K562 (cell line): ENCODE measurements around the gene SOX2. TPM values are rescaled to one million over a fixed set of nuclear protein-coding genes. Genes with fewer than 3 reads are reported as not detected.

ENCODE experiments used
- ATAC-seq: fragments of 200-7000 bp; cut with Tn5 transposase; 3 replicates; pipeline ENCODE4 v1.9.1; 2020; ENCODE audit warnings: moderate library complexity
- BruUV-seq: library from RNA; stranded (reverse); fragments of 400-500 nt; replicated peaks from 2 replicates; lab custom pipeline; 2021; lab: Mats Ljungman, UMichigan
- CTCF ChIA-PET: fragments of 300-600 bp; formaldehyde crosslinking; extraction: SDS; loops from one replicate; lab custom pipeline; 2021; ENCODE audit warnings: low intra/inter-chr PET ratio; lab: Yijun Ruan, JAX
- POLR2A ChIA-PET: fragments of 300-600, 350-650 bp; sonication (Branson Sonifier 250); formaldehyde crosslinking; extraction: SDS; loops from one replicate; lab custom pipeline; 2021; ENCODE audit warnings: antibody characterized with exemption, inconsistent platforms; lab: Yijun Ruan, JAX
- DNase-seq, 4 experiments: peaks; one replicate each; pipeline versions ENCODE4 v3.0.0 to v3.0.0-alpha.2; 2011 to 2018; ENCODE audit warnings: low spot score in 3 of 4, mixed read lengths in 3 of 4; ENCODE audit errors: extremely low read depth in 1 of 4
- FAIRE-seq: peaks from 2 replicates; lab custom pipeline; 2011; peaks lifted over from hg19 to GRCh38; lab: Jason Lieb, UNC
- H2AFZ ChIP-seq: 2 replicates; pipeline ENCODE4 v1.6.0; 2011; ENCODE audit warnings: low read depth, low read length, control low read depth, inconsistent platforms
- H3K27ac ChIP-seq: fragments of 200-600 bp; 3 replicates; pipeline ENCODE4 v1.8.0; 2011; ENCODE audit warnings: low read depth, mild to moderate bottlenecking, control low read depth, inconsistent platforms, low read length, moderate library complexity, mixed read lengths; ENCODE audit errors: extremely low read depth
- H3K27me3 ChIP-seq, 2 experiments: fragments of 300-600 bp in 1 of 2; 2 replicates in 1 of 2; 3 replicates in 1 of 2; pipeline versions ENCODE4 v1.6.0 to v1.8.0; 2011; ENCODE audit warnings: inconsistent platforms in 2 of 2, low read length in 2 of 2, mild to moderate bottlenecking in 1 of 2, mixed read lengths in 1 of 2, moderate library complexity in 1 of 2; ENCODE audit not compliant: control insufficient read depth in 2 of 2, insufficient read depth in 2 of 2
- H3K36me3 ChIP-seq: fragments of 300-600 bp; 3 replicates; pipeline ENCODE4 v1.8.0; 2011; ENCODE audit warnings: mild to moderate bottlenecking, low read length, inconsistent platforms; ENCODE audit not compliant: control insufficient read depth, insufficient read depth
- H3K4me1 ChIP-seq, 2 experiments: fragments of 200-600 bp in 1 of 2; replicated peaks in 1 of 2; 2 replicates in 1 of 2; 3 replicates in 1 of 2; pipeline versions ENCODE4 v1.5.1 to v1.8.0; 2011; ENCODE audit warnings: inconsistent platforms in 2 of 2, low read length in 2 of 2, mild to moderate bottlenecking in 1 of 2, mixed read lengths in 1 of 2, moderate library complexity in 1 of 2; ENCODE audit not compliant: control insufficient read depth in 2 of 2, insufficient read depth in 2 of 2
- H3K4me2 ChIP-seq: 2 replicates; pipeline ENCODE4 v1.6.1; 2011; ENCODE audit warnings: low read length, control low read depth, inconsistent platforms, mixed read lengths; ENCODE audit not compliant: insufficient read depth
- H3K4me3 ChIP-seq: fragments of 200-600 bp; sonication (generic), shearing (Covaris generic); 2 replicates; pipeline ENCODE4 v1.5.1; 2016; ENCODE audit warnings: control low read depth, inconsistent platforms
- H3K79me2 ChIP-seq: fragments of 200-600 bp; 3 replicates; pipeline ENCODE4 v1.8.0; 2011; ENCODE audit warnings: low read length, inconsistent platforms; ENCODE audit not compliant: control insufficient read depth, insufficient read depth
- H3K9ac ChIP-seq, 2 experiments: 2 replicates each; pipeline versions ENCODE4 v1.6.0 to v1.6.1; 2011; ENCODE audit warnings: low read depth in 2 of 2, low read length in 2 of 2, control low read depth in 1 of 2, inconsistent platforms in 1 of 2, mild to moderate bottlenecking in 1 of 2, mixed read lengths in 1 of 2; ENCODE audit not compliant: insufficient read depth in 1 of 2
- H3K9me1 ChIP-seq: one replicate; pipeline ENCODE4 v1.6.0; 2011; ENCODE audit warnings: inconsistent platforms, mild to moderate bottlenecking, low read length, moderate library complexity; ENCODE audit not compliant: control insufficient read depth, insufficient read depth
- H3K9me3 ChIP-seq: replicated peaks from 2 replicates; pipeline ENCODE4 v1.5.1; 2011; ENCODE audit warnings: low read depth, low read length, inconsistent platforms; ENCODE audit not compliant: control insufficient read depth, insufficient read depth
- H4K20me1 ChIP-seq: replicated peaks from 2 replicates; pipeline ENCODE4 v1.6.1; 2011; ENCODE audit warnings: low read length, inconsistent platforms, mixed read lengths; ENCODE audit not compliant: control insufficient read depth, insufficient read depth
- HCFC1 ChIP-seq: IDR thresholded peaks from 2 replicates; pipeline ENCODE4 v1.6.1; 2012; ENCODE audit warnings: low read depth, low read length, improper control_type of control experiment
- HDAC1 ChIP-seq, 2 experiments: fragments of 450-650 bp; IDR thresholded peaks; 2 replicates each; pipeline ENCODE4 v1.6.1; 2016 to 2017; ENCODE audit warnings: inconsistent platforms in 1 of 2, mild to moderate bottlenecking in 1 of 2, moderate library complexity in 1 of 2
- KLF10 ChIP-seq: fragments of 250-450 bp; sonication (Bioruptor Pico); IDR thresholded peaks from 2 replicates; pipeline ENCODE4 v1.6.1; 2021; ENCODE audit warnings: matching md5 sums
- NCOA2 ChIP-seq, 2 experiments: fragments of 450-650 bp; IDR thresholded peaks; 2 replicates each; pipeline ENCODE4 v1.6.1; 2018; ENCODE audit warnings: mild to moderate bottlenecking in 2 of 2, moderate library complexity in 1 of 2; ENCODE audit not compliant: partially characterized antibody in 2 of 2
- NCOR1 ChIP-seq: fragments of 450-650 bp; IDR thresholded peaks from 2 replicates; pipeline ENCODE4 v1.6.1; 2016; ENCODE audit warnings: mild to moderate bottlenecking, moderate library complexity
- NR2C2 ChIP-seq, 2 experiments: fragments of 200-800 bp in 1 of 2; sonication (Bioruptor generic) in 1 of 2; sonication (generic) in 1 of 2; formaldehyde crosslinking in 1 of 2; IDR thresholded peaks; 2 replicates each; pipeline versions ENCODE4 v1.6.1 to v1.8.0; 2016 to 2022; ENCODE audit warnings: mild to moderate bottlenecking in 1 of 2, missing compliant biosample characterization in 1 of 2, missing genetic modification characterization in 1 of 2, missing genetic modification reagents in 1 of 2
- POLR2AphosphoS2 ChIP-seq: IDR thresholded peaks from 2 replicates; pipeline ENCODE4 v1.6.1; 2012; ENCODE audit warnings: low read length, improper control_type of control experiment
- POLR2H ChIP-seq: IDR thresholded peaks from 2 replicates; pipeline ENCODE4 v1.6.1; 2016; ENCODE audit warnings: missing genetic modification characterization, low read depth, mild to moderate bottlenecking, control low read depth, missing compliant biosample characterization, moderate library complexity
- SAFB ChIP-seq: fragments of 200-400 bp; formaldehyde crosslinking; IDR thresholded peaks from 2 replicates; pipeline ENCODE4 v1.6.1; 2017; ENCODE audit warnings: low read depth, low read length, borderline replicate concordance
- SMAD4 ChIP-seq: fragments of 250-450 bp; sonication (Bioruptor Pico); conservative IDR thresholded peaks from 2 replicates; pipeline ENCODE4 v1.8.0; 2021; ENCODE audit warnings: inconsistent platforms, mild to moderate bottlenecking, moderate library complexity
- SREBF2 ChIP-seq: sonication (generic); formaldehyde crosslinking; IDR thresholded peaks from 2 replicates; pipeline ENCODE4 v1.4.0; 2020; ENCODE audit warnings: mild to moderate bottlenecking, missing genetic modification reagents
- TBL1XR1 ChIP-seq, 2 experiments: IDR thresholded peaks; 2 replicates each; pipeline ENCODE4 v1.6.1; 2012; ENCODE audit warnings: improper control_type of control experiment in 2 of 2, low read length in 2 of 2, mild to moderate bottlenecking in 1 of 2
- TCF15 ChIP-seq: fragments of 250-450 bp; sonication (Bioruptor Pico); IDR thresholded peaks from 2 replicates; pipeline ENCODE4 v1.8.0; 2022; ENCODE audit warnings: moderate library complexity, mild to moderate bottlenecking, inconsistent platforms
- TCFL5 ChIP-seq: fragments of 250-450 bp; sonication (Bioruptor Pico); conservative IDR thresholded peaks from 2 replicates; pipeline ENCODE4 v1.6.1; 2021; ENCODE audit warnings: mild to moderate bottlenecking, moderate library complexity, matching md5 sums
- TSHZ1 ChIP-seq: fragments of 250-450 bp; sonication (Bioruptor Pico); IDR thresholded peaks from 2 replicates; pipeline ENCODE4 v1.4.0; 2020; ENCODE audit warnings: mild to moderate bottlenecking, moderate library complexity
- ZBTB5 ChIP-seq: fragments of 450-650 bp; IDR thresholded peaks from 2 replicates; pipeline ENCODE4 v1.6.1; 2017; ENCODE audit warnings: antibody characterized with exemption
- ZNF584 ChIP-seq: fragments of 200-800 bp; sonication (Bioruptor generic); IDR thresholded peaks from 2 replicates; pipeline ENCODE4 v1.6.1; 2016; ENCODE audit warnings: low read depth, mild to moderate bottlenecking, missing genetic modification characterization, missing compliant biosample characterization
- WGBS: fragments of 100-300 bp; shearing (Covaris generic); methylation state at CpG from one replicate; pipeline ENCODE4 v1.1.6; 2016; ENCODE audit warnings: low coverage, mixed read lengths; ENCODE audit not compliant: insufficient coverage; ENCODE audit errors: missing lambda C conversion rate; 5-methylcytosine and 5-hydroxymethylcytosine counted together
- in situ Hi-C: fragments of 300-500 bp; cut with MboI; formaldehyde crosslinking; loops from 4 replicates; pipeline ENCODE4 v1.15.0; 2018; ENCODE audit warnings: inconsistent platforms, mixed read lengths
- intact Hi-C: fragments of 100-400 bp; cut with micrococcal nuclease; formaldehyde crosslinking; loops from 2 replicates; pipeline ENCODE4 v1.14.2; 2022
- polyA plus RNA-seq, 8 experiments: library from polyadenylated mRNA; depleted of rRNA in 4 of 8; stranded (reverse) in 5 of 8; unstranded in 3 of 8; fragments of >200 nt; fragmentation: Nextera tagmentation in 2 of 8; fragmentation: Illumina TruSeq in 1 of 8; extraction: Ambion mirVana in 2 of 8; extraction: Trizol in 1 of 8; gene quantifications; 2 replicates each; pipeline versions ENCODE4 v1.2.1 to v1.2.3, GENCODE V29; 2011 to 2014; ENCODE audit warnings: inconsistent platforms in 1 of 8, missing spikeins in 1 of 8
- total RNA-seq, 7 experiments: library from RNA; depleted of rRNA in 6 of 7; stranded (reverse); fragments of >200 nt in 6 of 7; fragmentation: Illumina TruSeq in 2 of 7; extraction: Trizol in 2 of 7; gene quantifications; 2 replicates each; pipeline versions ENCODE4 v1.2.1 to v1.2.3, GENCODE V29; 2011 to 2021; ENCODE audit warnings: low replicate concordance in 1 of 7
- TF ChIP-seq, protein P1 (sequence below): fragments of 450-650 bp; IDR thresholded peaks from 2 replicates; pipeline ENCODE4 v1.6.1; 2016; ENCODE audit warnings: low read depth, mild to moderate bottlenecking, moderate library complexity

SOX2 gene
- total and polyA plus RNA-seq, 9 of the 15 experiments (the other 6 are each of a cell fraction or from before 2014, with no cell fraction given), result 0.07 TPM; not detected in 8

DNA sequence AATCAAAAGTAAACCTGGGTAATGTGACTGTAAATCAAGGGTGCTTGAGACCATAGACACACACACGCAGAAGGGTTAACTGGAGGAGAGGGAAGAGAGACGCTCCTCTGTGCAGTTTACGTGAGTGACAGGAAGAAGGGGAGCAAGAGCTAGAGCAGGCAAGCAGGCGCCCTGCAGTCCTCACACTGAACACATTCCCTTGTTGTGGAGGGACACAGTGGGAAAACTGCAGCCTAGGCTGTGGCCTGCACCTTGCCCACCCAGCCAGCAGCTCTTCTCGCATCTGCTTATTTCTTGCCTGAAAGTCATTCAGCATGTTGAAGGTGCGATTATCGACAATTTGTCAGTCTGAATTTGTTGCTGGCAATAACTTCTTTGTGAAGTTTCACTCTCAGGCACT, 24.2 kb downstream of the SOX2 start:
- H3K79me2 ChIP-seq, result no peaks in the 10 kb centered on the region
- ATAC-seq (no peak), DNase-seq (no peak), FAIRE-seq (no peak)
- no peaks in the 10 kb centered on the region for H3K36me3 ChIP-seq
- no peaks in the 10 kb centered on the region for H3K9me3 ChIP-seq
- BruUV-seq, result no TSS peak
- no peaks in the 10 kb centered on the region; the same call in 1 of the 2 replicates for H4K20me1 ChIP-seq
- no peaks in the 10 kb centered on the region for H3K27me3 ChIP-seq
- intact Hi-C loops (no loop called here), in situ Hi-C loops (no loop called here)
- no peak overlapping the region for H3K9ac ChIP-seq
- 0% methylated on average over 7 of the region's 7 CpGs for WGBS
- no peaks in the 10 kb centered on the region for H3K4me1 ChIP-seq
- no peaks in the 10 kb centered on the region for H3K9me1 ChIP-seq
- H2AFZ ChIP-seq, result no peak overlapping the region
- ChIA-PET CTCF (no interaction called here), POLR2A (no interaction called here)
- H3K4me2 ChIP-seq, result no peak overlapping the region
- H3K4me3 ChIP-seq, result no peak overlapping the region
- no peak overlapping the region for H3K27ac ChIP-seq
- TF ChIP-seq TCF15 (CRISPR knock-in tag) (no peak), HCFC1 (no peak), SAFB (no peak), KLF10 (CRISPR knock-in tag) (no peak), TCFL5 (CRISPR knock-in tag) (no peak), SMAD4 (CRISPR knock-in tag) (no peak), TSHZ1 (no peak), NR2C2 (CRISPR knock-in tag; IDR thresholded peaks at IDR 0.05) (no peak), NR2C2 (tag; IDR thresholded peaks at IDR 0.05) (no peak), TBL1XR1 (IDR thresholded peaks at IDR 0.05; ENCODE audit: low read length in 2 of 2) (no peak), ZNF584 (no peak), ZBTB5 (no peak), HDAC1 (IDR thresholded peaks at IDR 0.05) (no peak), POLR2H (tag) (no peak), POLR2AphosphoS2 (no peak), NCOR1 (no peak), SREBF2 (CRISPR knock-in tag) (no peak), NCOA2 (IDR thresholded peaks at IDR 0.05; ENCODE audit: partially characterized antibody in 2 of 2) (no peak)
- TF ChIP-seq, protein P1, sequence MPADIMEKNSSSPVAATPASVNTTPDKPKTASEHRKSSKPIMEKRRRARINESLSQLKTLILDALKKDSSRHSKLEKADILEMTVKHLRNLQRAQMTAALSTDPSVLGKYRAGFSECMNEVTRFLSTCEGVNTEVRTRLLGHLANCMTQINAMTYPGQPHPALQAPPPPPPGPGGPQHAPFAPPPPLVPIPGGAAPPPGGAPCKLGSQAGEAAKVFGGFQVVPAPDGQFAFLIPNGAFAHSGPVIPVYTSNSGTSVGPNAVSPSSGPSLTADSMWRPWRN, result no peak
